MM.1S (cell line): ENCODE measurements around the gene SPATA9.

Experiments used
- DNase-seq: peaks from one replicate; pipeline ENCODE4 v3.0.0-alpha.2; 2015
- H2AFZ ChIP-seq: fragments of 300-600 bp; sonication (generic); 2 replicates; pipeline ENCODE4 v1.6.0; 2016; ENCODE audit warnings: antibody characterized with exemption, low read length
- H3F3A ChIP-seq: fragments of 300-600 bp; sonication (generic); 2 replicates; pipeline ENCODE4 v1.6.1; 2016; ENCODE audit warnings: mild to moderate bottlenecking, antibody characterized with exemption, low read length, moderate library complexity, mixed read lengths; ENCODE audit not compliant: insufficient read depth
- H3K27ac ChIP-seq: fragments of 300-600 bp; sonication (generic); 2 replicates; pipeline ENCODE4 v1.5.1; 2016; ENCODE audit warnings: mild to moderate bottlenecking, low read length
- H3K27me3 ChIP-seq: fragments of 300-600 bp; sonication (generic); replicated peaks from 2 replicates; pipeline ENCODE4 v1.6.0; 2016; ENCODE audit warnings: low read length; ENCODE audit not compliant: insufficient read depth
- H3K36me3 ChIP-seq: fragments of 300-600 bp; sonication (generic); replicated peaks from 2 replicates; pipeline ENCODE4 v1.6.1; 2016; ENCODE audit warnings: mild to moderate bottlenecking, low read length, mixed read lengths; ENCODE audit not compliant: insufficient read depth
- H3K4me1 ChIP-seq: fragments of 300-600 bp; sonication (generic); 2 replicates; pipeline ENCODE4 v1.6.1; 2016; ENCODE audit warnings: low read length, mixed read lengths
- H3K4me2 ChIP-seq: fragments of 300-600 bp; sonication (generic); 2 replicates; pipeline ENCODE4 v1.6.0; 2016; ENCODE audit warnings: low read depth, low read length
- H3K4me3 ChIP-seq: fragments of 300-600 bp; sonication (generic); 2 replicates; pipeline ENCODE4 v1.5.1; 2016; ENCODE audit warnings: low read length, mixed read lengths
- H3K79me2 ChIP-seq: fragments of 300-600 bp; sonication (generic); 2 replicates; pipeline ENCODE4 v1.6.1; 2016; ENCODE audit warnings: mixed run types, low read length, mixed read lengths
- H3K9ac ChIP-seq: fragments of 300-600 bp; sonication (generic); 2 replicates; pipeline ENCODE4 v1.6.1; 2016; ENCODE audit warnings: low read length, mixed read lengths
- H3K9me2 ChIP-seq: fragments of 300-600 bp; sonication (generic); replicated peaks from 2 replicates; pipeline ENCODE4 v1.6.1; 2016; ENCODE audit warnings: mild to moderate bottlenecking, low read length, mixed read lengths; ENCODE audit not compliant: insufficient read depth
- H3K9me3 ChIP-seq: fragments of 300-600 bp; sonication (generic); replicated peaks from 2 replicates; pipeline ENCODE4 v1.6.1; 2016; ENCODE audit warnings: mild to moderate bottlenecking, low read length, mixed read lengths; ENCODE audit not compliant: insufficient read depth
- H4K20me1 ChIP-seq: fragments of 300-600 bp; sonication (generic); 2 replicates; pipeline ENCODE4 v1.6.1; 2016; ENCODE audit warnings: mild to moderate bottlenecking, low read length, moderate library complexity, mixed read lengths; ENCODE audit not compliant: insufficient read depth
- CTCF ChIP-seq: fragments of 300-600 bp; sonication (generic); IDR thresholded peaks from 2 replicates; pipeline ENCODE4 v1.5.1; 2016; ENCODE audit warnings: antibody characterized with exemption, low read length, mixed read lengths
- EZH2 ChIP-seq: fragments of 300-600 bp; sonication (generic); optimal IDR thresholded peaks from 2 replicates; pipeline ENCODE3; 2017; ENCODE audit warnings: low read depth, mild to moderate bottlenecking, antibody characterized with exemption, low read length, mixed read lengths
- EZH2phosphoT487 ChIP-seq: fragments of 300-600 bp; sonication (generic); IDR thresholded peaks from 2 replicates; pipeline ENCODE4 v1.6.1; 2018; ENCODE audit warnings: antibody characterized with exemption, low read length

Gene SPATA9

GRCh38 chr5:95686651-95687050 is 3.9 kb upstream of the SPATA9 start:
- no peaks in the 10 kb centered on the region for H4K20me1 ChIP-seq
- no peaks in the 10 kb centered on the region for H3K27me3 ChIP-seq
- H3K4me2 ChIP-seq: no peak overlapping the region
- H3K9me3 ChIP-seq: no peaks in the 10 kb centered on the region
- H3F3A ChIP-seq: no peaks in the 10 kb centered on the region
- no peak overlapping the region for H3K27ac ChIP-seq
- TF ChIP-seq CTCF: no peak
- TF ChIP-seq EZH2phosphoT487: no peak
- no peak for TF ChIP-seq EZH2
- H3K4me3 ChIP-seq: no peak overlapping the region
- no peaks in the 10 kb centered on the region for H3K4me1 ChIP-seq
- no peaks in the 10 kb centered on the region for H3K9me2 ChIP-seq
- H2AFZ ChIP-seq: no peak overlapping the region
- no peak overlapping the region for H3K9ac ChIP-seq
- no peaks in the 10 kb centered on the region for H3K79me2 ChIP-seq
- DNase-seq: no peak
- no peaks in the 10 kb centered on the region for H3K36me3 ChIP-seq

GRCh38 chr5:95684361-95684760 is 1.6 kb upstream of the SPATA9 start:
- Histone ChIP-seq H3K4me2 (no peak overlapping the region), H3K4me3 (no peak overlapping the region), H3K27ac (no peak overlapping the region), H3K4me1 (no peaks in the 10 kb centered on the region), H3F3A (no peaks in the 10 kb centered on the region), H3K9me3 (no peaks in the 10 kb centered on the region), H3K9ac (no peak overlapping the region), H3K36me3 (no peaks in the 10 kb centered on the region), H4K20me1 (no peaks in the 10 kb centered on the region), H3K9me2 (no peaks in the 10 kb centered on the region), H3K79me2 (no peaks in the 10 kb centered on the region), H3K27me3 (no peaks in the 10 kb centered on the region), H2AFZ (no peak overlapping the region)
- TF ChIP-seq EZH2 (no peak), CTCF (no peak)
- DNase-seq: no peak

DNA sequence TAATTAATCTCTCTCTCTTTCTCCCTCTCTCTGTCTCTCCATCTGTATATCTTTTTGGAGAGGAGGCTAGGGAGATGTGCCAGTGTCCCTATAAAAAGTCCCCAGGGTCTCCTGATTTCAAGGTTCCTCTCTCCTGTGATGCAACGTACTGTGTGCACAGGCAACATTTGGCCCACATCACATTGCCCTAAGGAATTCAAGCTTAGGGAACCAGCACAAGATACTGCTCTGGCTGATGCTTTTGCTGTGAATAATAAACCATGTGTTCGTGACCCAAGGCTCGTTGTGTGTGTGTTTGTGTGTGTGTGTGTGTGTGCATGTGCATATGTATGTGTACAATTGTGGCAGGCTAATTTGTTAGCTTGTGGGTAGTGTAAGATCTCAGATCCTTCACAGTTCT is 9.7 kb downstream of the SPATA9 start:
- Histone ChIP-seq H3K27ac (no peak overlapping the region), H3K9ac (no peak overlapping the region), H3K4me1 (no peaks in the 10 kb centered on the region), H3K9me2 (no peaks in the 10 kb centered on the region), H2AFZ (no peak overlapping the region), H3K9me3 (no peaks in the 10 kb centered on the region), H4K20me1 (no peaks in the 10 kb centered on the region), H3K36me3 (no peaks in the 10 kb centered on the region), H3K4me2 (no peak overlapping the region), H3K27me3 (no peaks in the 10 kb centered on the region), H3K4me3 (no peak overlapping the region), H3F3A (no peaks in the 10 kb centered on the region), H3K79me2 (no peaks in the 10 kb centered on the region)
- no peak for TF ChIP-seq CTCF
- no peak for TF ChIP-seq EZH2phosphoT487
- no peak for TF ChIP-seq EZH2
- DNase-seq: no peak

- Histone ChIP-seq H2AFZ (no peak overlapping the region), H3F3A (no peaks in the 10 kb centered on the region), H3K36me3 (no peaks in the 10 kb centered on the region), H3K9me3 (no peaks in the 10 kb centered on the region), H3K9me2 (no peaks in the 10 kb centered on the region), H3K27me3 (no peaks in the 10 kb centered on the region), H4K20me1 (no peaks in the 10 kb centered on the region), H3K79me2 (no peaks in the 10 kb centered on the region), H3K4me3 (no peak overlapping the region), H3K4me2 (no peak overlapping the region), H3K27ac (no peak overlapping the region), H3K4me1 (no peaks in the 10 kb centered on the region), H3K9ac (no peak overlapping the region)
- DNase-seq: no peak
- no peak for TF ChIP-seq EZH2
- TF ChIP-seq EZH2phosphoT487: no peak
- no peak for TF ChIP-seq CTCF
These were observed 10.2 kb downstream of the SPATA9 start for GRCh38 chr5:95672641-95673040.
